H1 (cell line): ENCODE data around the gene HDAC6. TPM values are rescaled to one million over a fixed set of nuclear protein-coding genes. Genes with fewer than 3 reads are reported as not detected.

Experiments
- CBX5 ChIP-seq: fragments of 300-800, 300-1000 bp; sonication (generic); IDR thresholded peaks from 2 replicates; pipeline ENCODE4 v1.7.1; 2016; ENCODE audit warnings: antibody characterized with exemption, low read length, low read depth
- CTCF ChIP-seq, 3 experiments: IDR thresholded peaks; 1 replicate in 2 of 3; 2 replicates in 1 of 3; pipeline versions ENCODE4 v1.5.1 to v1.6.1; 2011; ENCODE audit warnings: low read length in 3 of 3, mild to moderate bottlenecking in 3 of 3, inconsistent platforms in 2 of 3, low read depth in 1 of 3, moderate library complexity in 1 of 3; ENCODE audit not compliant: insufficient read depth in 1 of 3; ENCODE audit errors: control extremely low read depth in 1 of 3
- HDAC2 ChIP-seq, 2 experiments: fragments of 300-600 bp in 1 of 2; sonication (generic) in 1 of 2; IDR thresholded peaks; 2 replicates each; pipeline ENCODE4 v1.6.1; 2011 to 2012; ENCODE audit warnings: low read depth in 2 of 2, low read length in 2 of 2, mild to moderate bottlenecking in 2 of 2, moderate library complexity in 2 of 2, borderline replicate concordance in 1 of 2, inconsistent platforms in 1 of 2
- KDM5A ChIP-seq: fragments of 200-600 bp; IDR thresholded peaks from 2 replicates; pipeline ENCODE4 v1.7.1; 2012; ENCODE audit warnings: mild to moderate bottlenecking, low read length, inconsistent platforms, mixed read lengths
- MAX ChIP-seq: IDR thresholded peaks from 2 replicates; pipeline ENCODE4 v1.6.1; 2012; ENCODE audit warnings: inconsistent platforms
- NANOG ChIP-seq: IDR thresholded peaks from 2 replicates; pipeline ENCODE4 v1.6.1; 2011; ENCODE audit warnings: low read length, low read depth, mild to moderate bottlenecking, inconsistent platforms; ENCODE audit not compliant: insufficient read depth, poor library complexity, severe bottlenecking
- NRF1 ChIP-seq: IDR thresholded peaks from 2 replicates; pipeline ENCODE4 v1.6.1; 2011; ENCODE audit warnings: mild to moderate bottlenecking, low read depth, low read length, improper control_type of control experiment
- RAD21 ChIP-seq, 2 experiments: IDR thresholded peaks in 1 of 2; conservative IDR thresholded peaks in 1 of 2; 2 replicates each; pipeline ENCODE4 v1.6.1; 2011; ENCODE audit warnings: low read depth in 2 of 2, low read length in 2 of 2, improper control_type of control experiment in 1 of 2, inconsistent platforms in 1 of 2, mild to moderate bottlenecking in 1 of 2, moderate library complexity in 1 of 2
- RXRA ChIP-seq: IDR thresholded peaks from 2 replicates; pipeline ENCODE4 v1.6.1; 2011; ENCODE audit warnings: low read depth, mild to moderate bottlenecking, low read length, moderate library complexity; ENCODE audit not compliant: insufficient read depth
- TBP ChIP-seq: IDR thresholded peaks from 2 replicates; pipeline ENCODE4 v1.6.1; 2011; ENCODE audit warnings: low read depth, low read length, improper control_type of control experiment
- YY1 ChIP-seq: IDR thresholded peaks from 2 replicates; pipeline ENCODE4 v1.6.1; 2011; ENCODE audit warnings: low read depth, mild to moderate bottlenecking, low read length
- ZNF274 ChIP-seq: IDR thresholded peaks from 2 replicates; pipeline ENCODE4 v1.7.0; 2012; ENCODE audit warnings: low read length, borderline replicate concordance; ENCODE audit errors: extremely low read depth
- polyA plus RNA-seq, 7 experiments: library from polyadenylated mRNA; depleted of rRNA in 3 of 7; stranded (reverse) in 5 of 7; unstranded in 2 of 7; fragments of >200 nt in 5 of 7; fragments of 200-250 nt in 2 of 7; gene quantifications; 1 replicate in 5 of 7; 2 replicates in 1 of 7; 4 replicates in 1 of 7; pipeline versions ENCODE4 v1.2.1 to v1.2.3, GENCODE V29; 2011 to 2013; ENCODE audit warnings: missing spikeins in 2 of 7, mixed read lengths in 2 of 7
- total RNA-seq: library from RNA; stranded (reverse); fragmentation: NEBNext Ultra II Directional; extraction: Animal tissue kit (Norgen Biotek cat#: 25700); gene quantifications from 2 replicates; pipeline ENCODE4 v1.2.1, GENCODE V29; 2021

The HDAC6 gene
- total and polyA plus RNA-seq, 2 of the 8 experiments (the other 6 are each of a cell fraction or from before 2014, with no cell fraction given): 34.0 to 51.8 TPM

GRCh38 chrX:48761674-48762471 is 40.0 kb upstream of the HDAC6 start, which contains the start of gene GLOD5 (continued):
- TF ChIP-seq CBX5 (no peak), TBP (no peak), NRF1 (no peak), HDAC2 (IDR thresholded peaks at IDR 0.05; ENCODE audit: borderline replicate concordance in 1 of 2, low read depth in 2 of 2, low read length in 2 of 2) (no peak), ZNF274 (no peak), RXRA (no peak), RAD21 (IDR thresholded peaks at IDR 0.05 in 1 of 2, conservative IDR thresholded peaks at IDR 0.05 in 1 of 2; ENCODE audit: low read depth in 2 of 2, low read length in 2 of 2) (peak; percentile 83 to 88), NANOG (no peak), YY1 (peak; percentile 77), KDM5A (no peak), MAX (peak; percentile 22; the same call in 1 of the 2 replicates), CTCF (IDR thresholded peaks at IDR 0.05; ENCODE audit: control extremely low read depth in 1 of 3, insufficient read depth in 1 of 3, low read depth in 1 of 3, low read length in 3 of 3) (peak; percentile 31 to 57 (median 48))
- TF ChIP-seq, all 59 proteins: peak for 4
